HepG2 (cell line): ENCODE results near the gene MTG1. TPM values are rescaled to one million over a fixed set of nuclear protein-coding genes. Genes with fewer than 3 reads are reported as not detected.

Source experiments
- LCORL ChIP-seq, 2 experiments: fragments of 450-650 bp in 1 of 2; sonication (generic) in 1 of 2; formaldehyde crosslinking in 1 of 2; IDR thresholded peaks; 2 replicates each; pipeline versions ENCODE4 v1.5.0 to v1.6.1; 2017 to 2020; ENCODE audit warnings: antibody characterized with exemption in 1 of 2, missing genetic modification reagents in 1 of 2
- SP2 ChIP-seq: sonication (generic); formaldehyde crosslinking; IDR thresholded peaks from 2 replicates; pipeline ENCODE4 v1.5.1; 2020; ENCODE audit warnings: mild to moderate bottlenecking, missing genetic modification reagents
- YEATS2 ChIP-seq: sonication (generic); formaldehyde crosslinking; IDR thresholded peaks from 2 replicates; pipeline ENCODE4 v1.4.0; 2020; ENCODE audit warnings: missing genetic modification reagents, borderline replicate concordance
- ZNF225 ChIP-seq: sonication (generic); formaldehyde crosslinking; IDR thresholded peaks from 2 replicates; pipeline ENCODE4 v1.4.0; 2020; ENCODE audit warnings: mild to moderate bottlenecking, missing genetic modification reagents
- ZNF678 ChIP-seq: sonication (generic); formaldehyde crosslinking; IDR thresholded peaks from 2 replicates; pipeline ENCODE4 v1.4.0; 2020; ENCODE audit warnings: mild to moderate bottlenecking, missing genetic modification reagents
- polyA plus RNA-seq, 8 experiments: library from polyadenylated mRNA; depleted of rRNA in 3 of 8; stranded (reverse) in 7 of 8; unstranded in 1 of 8; fragments of >200 nt; fragmentation: Illumina TruSeq in 4 of 8; extraction: Trizol in 4 of 8; gene quantifications; 2 replicates each; pipeline versions ENCODE4 v1.2.1 to v1.2.3, GENCODE V29; 2011 to 2016; ENCODE audit warnings: low read depth in 4 of 8, missing spikeins in 1 of 8, mixed read lengths in 1 of 8; ENCODE audit not compliant: insufficient read depth in 1 of 8
- total RNA-seq, 5 experiments: library from RNA; depleted of rRNA; stranded (reverse); fragments of >200 nt; fragmentation: Illumina TruSeq; extraction: Trizol; gene quantifications; 2 replicates each; pipeline ENCODE4 v1.2.3, GENCODE V29; 2016; ENCODE audit warnings: low read depth in 1 of 5
- TF ChIP-seq, protein P1 (sequence below): sonication (generic); formaldehyde crosslinking; IDR thresholded peaks from 2 replicates; pipeline ENCODE4 v1.5.0; 2020; ENCODE audit warnings: mild to moderate bottlenecking, missing genetic modification reagents, borderline replicate concordance
- TF ChIP-seq, protein P2 (sequence below): sonication (generic); formaldehyde crosslinking; IDR thresholded peaks from 2 replicates; pipeline ENCODE4 v1.8.1; 2022; ENCODE audit warnings: mild to moderate bottlenecking, missing genetic modification reagents

MTG1 gene
- total and polyA plus RNA-seq, 2 of the 13 experiments (the other 11 are each of a cell fraction or from before 2014, with no cell fraction given) = 42.0 to 103 TPM

DNA sequence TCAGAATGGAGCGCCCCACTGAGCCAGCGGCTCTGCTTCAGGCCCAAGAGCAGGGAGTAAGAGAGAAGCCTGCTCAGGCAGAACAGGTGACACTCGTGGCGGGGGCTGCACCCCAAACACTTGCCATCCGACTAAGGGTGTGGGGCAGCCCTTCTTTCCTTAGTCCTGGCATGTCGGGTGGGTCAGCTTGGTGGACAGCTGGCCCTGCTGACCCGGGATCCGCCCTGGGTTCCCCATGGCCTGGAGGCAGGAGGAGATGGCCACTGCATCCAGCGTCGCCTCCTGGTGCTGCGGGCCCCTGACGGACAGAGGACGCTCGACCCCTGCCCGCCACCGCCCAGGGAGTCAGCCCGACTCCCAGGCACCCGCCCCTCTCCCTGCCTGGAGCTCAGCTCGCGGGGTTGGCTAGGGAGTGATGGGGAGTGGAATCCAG lies 16.1 kb upstream of the MTG1 start (continued):
- TF ChIP-seq, protein P1, sequence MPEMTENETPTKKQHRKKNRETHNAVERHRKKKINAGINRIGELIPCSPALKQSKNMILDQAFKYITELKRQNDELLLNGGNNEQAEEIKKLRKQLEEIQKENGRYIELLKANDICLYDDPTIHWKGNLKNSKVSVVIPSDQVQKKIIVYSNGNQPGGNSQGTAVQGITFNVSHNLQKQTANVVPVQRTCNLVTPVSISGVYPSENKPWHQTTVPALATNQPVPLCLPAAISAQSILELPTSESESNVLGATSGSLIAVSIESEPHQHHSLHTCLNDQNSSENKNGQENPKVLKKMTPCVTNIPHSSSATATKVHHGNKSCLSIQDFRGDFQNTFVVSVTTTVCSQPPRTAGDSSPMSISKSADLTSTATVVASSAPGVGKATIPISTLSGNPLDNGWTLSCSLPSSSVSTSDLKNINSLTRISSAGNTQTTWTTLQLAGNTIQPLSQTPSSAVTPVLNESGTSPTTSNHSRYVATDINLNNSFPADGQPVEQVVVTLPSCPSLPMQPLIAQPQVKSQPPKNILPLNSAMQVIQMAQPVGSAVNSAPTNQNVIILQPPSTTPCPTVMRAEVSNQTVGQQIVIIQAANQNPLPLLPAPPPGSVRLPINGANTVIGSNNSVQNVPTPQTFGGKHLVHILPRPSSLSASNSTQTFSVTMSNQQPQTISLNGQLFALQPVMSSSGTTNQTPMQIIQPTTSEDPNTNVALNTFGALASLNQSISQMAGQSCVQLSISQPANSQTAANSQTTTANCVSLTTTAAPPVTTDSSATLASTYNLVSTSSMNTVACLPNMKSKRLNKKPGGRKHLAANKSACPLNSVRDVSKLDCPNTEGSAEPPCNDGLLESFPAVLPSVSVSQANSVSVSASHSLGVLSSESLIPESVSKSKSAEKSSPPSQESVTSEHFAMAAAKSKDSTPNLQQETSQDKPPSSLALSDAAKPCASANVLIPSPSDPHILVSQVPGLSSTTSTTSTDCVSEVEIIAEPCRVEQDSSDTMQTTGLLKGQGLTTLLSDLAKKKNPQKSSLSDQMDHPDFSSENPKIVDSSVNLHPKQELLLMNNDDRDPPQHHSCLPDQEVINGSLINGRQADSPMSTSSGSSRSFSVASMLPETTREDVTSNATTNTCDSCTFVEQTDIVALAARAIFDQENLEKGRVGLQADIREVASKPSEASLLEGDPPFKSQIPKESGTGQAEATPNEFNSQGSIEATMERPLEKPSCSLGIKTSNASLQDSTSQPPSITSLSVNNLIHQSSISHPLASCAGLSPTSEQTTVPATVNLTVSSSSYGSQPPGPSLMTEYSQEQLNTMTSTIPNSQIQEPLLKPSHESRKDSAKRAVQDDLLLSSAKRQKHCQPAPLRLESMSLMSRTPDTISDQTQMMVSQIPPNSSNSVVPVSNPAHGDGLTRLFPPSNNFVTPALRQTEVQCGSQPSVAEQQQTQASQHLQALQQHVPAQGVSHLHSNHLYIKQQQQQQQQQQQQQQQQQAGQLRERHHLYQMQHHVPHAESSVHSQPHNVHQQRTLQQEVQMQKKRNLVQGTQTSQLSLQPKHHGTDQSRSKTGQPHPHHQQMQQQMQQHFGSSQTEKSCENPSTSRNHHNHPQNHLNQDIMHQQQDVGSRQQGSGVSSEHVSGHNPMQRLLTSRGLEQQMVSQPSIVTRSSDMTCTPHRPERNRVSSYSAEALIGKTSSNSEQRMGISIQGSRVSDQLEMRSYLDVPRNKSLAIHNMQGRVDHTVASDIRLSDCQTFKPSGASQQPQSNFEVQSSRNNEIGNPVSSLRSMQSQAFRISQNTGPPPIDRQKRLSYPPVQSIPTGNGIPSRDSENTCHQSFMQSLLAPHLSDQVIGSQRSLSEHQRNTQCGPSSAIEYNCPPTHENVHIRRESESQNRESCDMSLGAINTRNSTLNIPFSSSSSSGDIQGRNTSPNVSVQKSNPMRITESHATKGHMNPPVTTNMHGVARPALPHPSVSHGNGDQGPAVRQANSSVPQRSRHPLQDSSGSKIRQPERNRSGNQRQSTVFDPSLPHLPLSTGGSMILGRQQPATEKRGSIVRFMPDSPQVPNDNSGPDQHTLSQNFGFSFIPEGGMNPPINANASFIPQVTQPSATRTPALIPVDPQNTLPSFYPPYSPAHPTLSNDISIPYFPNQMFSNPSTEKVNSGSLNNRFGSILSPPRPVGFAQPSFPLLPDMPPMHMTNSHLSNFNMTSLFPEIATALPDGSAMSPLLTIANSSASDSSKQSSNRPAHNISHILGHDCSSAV = 0 out of 2 replicates have a peak, but pooled peaks have one; percentile 11
- no peak for TF ChIP-seq SP2 (CRISPR knock-in tag)
- TF ChIP-seq LCORL (IDR thresholded peaks at IDR 0.05) = no peak
- peak; percentile 4; the same call in 1 of the 2 replicates for TF ChIP-seq LCORL (CRISPR knock-in tag; IDR thresholded peaks at IDR 0.05)
- TF ChIP-seq YEATS2 (CRISPR knock-in tag) = no peak
- TF ChIP-seq ZNF225 (CRISPR knock-in tag) = no peak
- TF ChIP-seq, protein P2, sequence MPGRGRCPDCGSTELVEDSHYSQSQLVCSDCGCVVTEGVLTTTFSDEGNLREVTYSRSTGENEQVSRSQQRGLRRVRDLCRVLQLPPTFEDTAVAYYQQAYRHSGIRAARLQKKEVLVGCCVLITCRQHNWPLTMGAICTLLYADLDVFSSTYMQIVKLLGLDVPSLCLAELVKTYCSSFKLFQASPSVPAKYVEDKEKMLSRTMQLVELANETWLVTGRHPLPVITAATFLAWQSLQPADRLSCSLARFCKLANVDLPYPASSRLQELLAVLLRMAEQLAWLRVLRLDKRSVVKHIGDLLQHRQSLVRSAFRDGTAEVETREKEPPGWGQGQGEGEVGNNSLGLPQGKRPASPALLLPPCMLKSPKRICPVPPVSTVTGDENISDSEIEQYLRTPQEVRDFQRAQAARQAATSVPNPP (CRISPR knock-in tag) = no peak
- TF ChIP-seq ZNF678 (CRISPR knock-in tag) = no peak
